A549 (cell line): ENCODE data around the gene SGSM1. TPM values are rescaled to one million over a fixed set of nuclear protein-coding genes. Genes with fewer than 3 reads are reported as not detected.
A peak's percentile ranks its signal among the peaks of the same experiment; 100 is the strongest.
"Not testable (repeated sequence)": the region's sequence is repeated elsewhere in the genome, so short reads cannot be mapped to it uniquely, and the experiment has no call there.

Experiments used
- ATAC-seq, 2 experiments: fragments of 200-7000 bp in 1 of 2; fragments of >200 bp in 1 of 2; cut with Nextera tagmentation in 1 of 2; cut with Tn5 transposase in 1 of 2; 3 replicates each; pipeline versions ENCODE4 v1.8.0 to v1.9.1; 2018 to 2020; ENCODE audit warnings: mild to moderate bottlenecking in 1 of 2, moderate library complexity in 1 of 2
- CTCF ChIA-PET: fragments of 300-600 bp; sonication (Branson Sonifier 250); formaldehyde crosslinking; extraction: SDS; loops from one replicate; lab custom pipeline; 2021; ENCODE audit warnings: antibody characterized with exemption, inconsistent platforms; lab: Yijun Ruan, JAX
- POLR2A ChIA-PET: fragments of 350-600 bp; formaldehyde crosslinking; extraction: SDS; loops from one replicate; lab custom pipeline; 2021; ENCODE audit warnings: antibody characterized with exemption, inconsistent platforms; lab: Yijun Ruan, JAX
- DNase-seq, 2 experiments: peaks; one replicate each; pipeline versions ENCODE4 v3.0.0 to v3.0.0-alpha.2; 2011 to 2016; ENCODE audit warnings: low read depth in 1 of 2, low spot score in 1 of 2
- FAIRE-seq: peaks from 2 replicates; lab custom pipeline; 2011; peaks lifted over from hg19 to GRCh38; lab: Jason Lieb, UNC
- H3K27ac ChIP-seq, 2 experiments: fragments of >200 bp; sonication (Bioruptor Twin); formaldehyde crosslinking; 3 replicates each; pipeline ENCODE4 v1.5.1; 2016 to 2017
- H3K4me1 ChIP-seq: fragments of >200 bp; sonication (Bioruptor Twin); formaldehyde crosslinking; 3 replicates; pipeline ENCODE4 v1.6.1; 2016
- H3K4me2 ChIP-seq: fragments of >200 bp; sonication (Bioruptor Twin); formaldehyde crosslinking; 3 replicates; pipeline ENCODE4 v1.6.1; 2016
- H3K4me3 ChIP-seq: fragments of >200 bp; sonication (Bioruptor Twin); formaldehyde crosslinking; 3 replicates; pipeline ENCODE4 v1.5.1; 2016
- H3K9me3 ChIP-seq: fragments of >200 bp; sonication (Bioruptor Twin); formaldehyde crosslinking; 3 replicates; pipeline ENCODE4 v1.6.1; 2016
- CBX8 ChIP-seq: fragments of 200-600 bp; sonication (generic); IDR thresholded peaks from 2 replicates; pipeline ENCODE4 v1.6.1; 2016
- CHD2 ChIP-seq: fragments of 150-350 bp; IDR thresholded peaks from 2 replicates; pipeline ENCODE4 v1.6.1; 2014; ENCODE audit warnings: low read length; ENCODE audit not compliant: partially characterized antibody
- CHD4 ChIP-seq: fragments of 200-600 bp; sonication (generic); IDR thresholded peaks from 2 replicates; pipeline ENCODE4 v1.6.1; 2016; ENCODE audit warnings: antibody characterized with exemption, mild to moderate bottlenecking, borderline replicate concordance
- EHF ChIP-seq: fragments of 250-450 bp; sonication (Bioruptor Pico); IDR thresholded peaks from 2 replicates; pipeline ENCODE4 v1.5.0; 2020; ENCODE audit warnings: mild to moderate bottlenecking
- EHMT2 ChIP-seq: fragments of 200-600 bp; sonication (generic); IDR thresholded peaks from 2 replicates; pipeline ENCODE4 v1.6.1; 2016; ENCODE audit warnings: antibody characterized with exemption, low read depth, mild to moderate bottlenecking, moderate library complexity
- GATA3 ChIP-seq: IDR thresholded peaks from 2 replicates; pipeline ENCODE4 v1.6.1; 2012; ENCODE audit warnings: borderline replicate concordance
- HEYL ChIP-seq: fragments of 250-450 bp; sonication (Bioruptor Pico); IDR thresholded peaks from 2 replicates; pipeline ENCODE4 v1.8.0; 2021; ENCODE audit warnings: mild to moderate bottlenecking, moderate library complexity
- HOXA7 ChIP-seq: fragments of 250-450 bp; sonication (Bioruptor Pico); IDR thresholded peaks from 2 replicates; pipeline ENCODE4 v1.5.0; 2020; ENCODE audit warnings: mild to moderate bottlenecking, moderate library complexity
- JUN ChIP-seq, 2 experiments: fragments of >200 bp; sonication (Bioruptor Twin); formaldehyde crosslinking; IDR thresholded peaks; 2 replicates in 1 of 2; 3 replicates in 1 of 2; pipeline ENCODE4 v1.6.1; 2016 to 2017
- KDM1A ChIP-seq: fragments of 200-600 bp; sonication (generic); IDR thresholded peaks from 2 replicates; pipeline ENCODE4 v1.6.1; 2016; ENCODE audit warnings: low read depth, mild to moderate bottlenecking
- KDM5A ChIP-seq: fragments of 200-600 bp; sonication (generic); IDR thresholded peaks from 2 replicates; pipeline ENCODE4 v1.6.1; 2016; ENCODE audit warnings: antibody characterized with exemption, mild to moderate bottlenecking
- NFE2L2 ChIP-seq: fragments of 150-350 bp; conservative IDR thresholded peaks from 2 replicates; pipeline ENCODE4 v1.6.1; 2014; ENCODE audit warnings: low read length
- POLR2A ChIP-seq: IDR thresholded peaks from 2 replicates; pipeline ENCODE4 v1.6.1; 2012; ENCODE audit warnings: mild to moderate bottlenecking, low read length
- RAD21 ChIP-seq, 2 experiments: fragments of >200 bp in 1 of 2; sonication (Bioruptor Twin) in 1 of 2; formaldehyde crosslinking in 1 of 2; IDR thresholded peaks in 1 of 2; conservative IDR thresholded peaks in 1 of 2; 2 replicates in 1 of 2; 3 replicates in 1 of 2; pipeline ENCODE4 v1.6.1; 2012 to 2018; ENCODE audit warnings: inconsistent platforms in 1 of 2
- SMC3 ChIP-seq: fragments of >200 bp; sonication (Bioruptor Twin); formaldehyde crosslinking; IDR thresholded peaks from 3 replicates; pipeline ENCODE4 v1.6.1; 2018; ENCODE audit warnings: inconsistent platforms
- ZSCAN20 ChIP-seq: fragments of 250-450 bp; sonication (Bioruptor Pico); IDR thresholded peaks from 2 replicates; pipeline ENCODE4 v1.8.0; 2022; ENCODE audit warnings: mild to moderate bottlenecking, moderate library complexity
- WGBS: methylation state at CpG from one replicate; pipeline ENCODE4 v1.1.6; 2017; ENCODE audit errors: missing lambda C conversion rate; 5-methylcytosine and 5-hydroxymethylcytosine counted together
- polyA plus RNA-seq, 4 experiments: library from polyadenylated mRNA; depleted of rRNA in 3 of 4; stranded (reverse); fragments of >200 nt; fragmentation: RNase III in 1 of 4; extraction: RNeasy Plus Mini Kit Qiagen cat#74134 plus additional on column Dnase treatment in 1 of 4; gene quantifications; 2 replicates in 3 of 4; 3 replicates in 1 of 4; pipeline ENCODE4 v1.2.3, GENCODE V29; 2011 to 2017
- TF ChIP-seq, protein P1 (sequence below): fragments of 450-650 bp; IDR thresholded peaks from 2 replicates; pipeline ENCODE4 v1.6.1; 2014; ENCODE audit warnings: antibody characterized with exemption
- TF ChIP-seq, protein P2 (sequence below): fragments of 150-350 bp; IDR thresholded peaks from 2 replicates; pipeline ENCODE4 v1.6.1; 2014; ENCODE audit warnings: low read depth, mild to moderate bottlenecking, low read length
- TF ChIP-seq, protein P3 (sequence below): IDR thresholded peaks from 2 replicates; pipeline ENCODE4 v1.6.1; 2012
- TF ChIP-seq, protein P4 (sequence below): fragments of 200-600 bp; sonication (generic); IDR thresholded peaks from 2 replicates; pipeline ENCODE4 v1.6.1; 2016; ENCODE audit warnings: antibody characterized with exemption, mild to moderate bottlenecking, moderate library complexity
- TF ChIP-seq, protein P5 (sequence below): fragments of >200 bp; sonication (Bioruptor Twin); formaldehyde crosslinking; IDR thresholded peaks from 3 replicates; pipeline ENCODE4 v1.6.1; 2016

The SGSM1 gene
- polyA plus RNA-seq, 2 of the 4 experiments (the other 2 are of a cell fraction), result 0.50 to 1.4 TPM

DNA sequence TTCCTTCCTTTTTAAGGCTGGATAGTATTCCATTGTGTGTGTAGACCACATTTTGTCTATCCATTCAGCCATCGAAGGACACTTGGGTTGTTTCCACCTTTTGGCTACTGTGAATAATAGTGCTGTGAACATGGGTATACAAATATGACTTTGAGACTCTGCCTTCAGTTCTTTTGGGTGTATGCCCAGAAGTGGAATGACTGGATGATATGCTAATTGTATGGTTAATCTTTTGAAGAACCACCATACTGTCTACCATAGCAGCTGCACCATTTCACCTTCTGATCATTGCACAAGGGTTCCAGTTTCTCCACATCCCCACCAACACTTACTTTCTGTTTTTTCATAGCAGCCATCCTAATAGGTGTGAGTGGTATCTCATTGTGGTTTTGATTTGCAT lies 30.3 kb downstream of the SGSM1 start:
- no peaks in the 10 kb centered on the region for H3K9me3 ChIP-seq
- WGBS, result 43% methylated on average over 1 of the region's 1 CpG
- DNase-seq (no peak), ATAC-seq (no peak), FAIRE-seq (no peak)
- H3K4me2 ChIP-seq, result no peak overlapping the region
- TF ChIP-seq, protein P1, sequence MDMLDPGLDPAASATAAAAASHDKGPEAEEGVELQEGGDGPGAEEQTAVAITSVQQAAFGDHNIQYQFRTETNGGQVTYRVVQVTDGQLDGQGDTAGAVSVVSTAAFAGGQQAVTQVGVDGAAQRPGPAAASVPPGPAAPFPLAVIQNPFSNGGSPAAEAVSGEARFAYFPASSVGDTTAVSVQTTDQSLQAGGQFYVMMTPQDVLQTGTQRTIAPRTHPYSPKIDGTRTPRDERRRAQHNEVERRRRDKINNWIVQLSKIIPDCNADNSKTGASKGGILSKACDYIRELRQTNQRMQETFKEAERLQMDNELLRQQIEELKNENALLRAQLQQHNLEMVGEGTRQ, result no peak
- no peak for TF ChIP-seq KDM1A
- TF ChIP-seq HEYL (CRISPR knock-in tag), result no peak
- no peak for TF ChIP-seq CHD2
- TF ChIP-seq JUN (IDR thresholded peaks at IDR 0.05), result no peak
- TF ChIP-seq ZSCAN20 (CRISPR knock-in tag), result no peak
- TF ChIP-seq CBX8, result no peak
- TF ChIP-seq KDM5A, result no peak
- TF ChIP-seq, protein P2, sequence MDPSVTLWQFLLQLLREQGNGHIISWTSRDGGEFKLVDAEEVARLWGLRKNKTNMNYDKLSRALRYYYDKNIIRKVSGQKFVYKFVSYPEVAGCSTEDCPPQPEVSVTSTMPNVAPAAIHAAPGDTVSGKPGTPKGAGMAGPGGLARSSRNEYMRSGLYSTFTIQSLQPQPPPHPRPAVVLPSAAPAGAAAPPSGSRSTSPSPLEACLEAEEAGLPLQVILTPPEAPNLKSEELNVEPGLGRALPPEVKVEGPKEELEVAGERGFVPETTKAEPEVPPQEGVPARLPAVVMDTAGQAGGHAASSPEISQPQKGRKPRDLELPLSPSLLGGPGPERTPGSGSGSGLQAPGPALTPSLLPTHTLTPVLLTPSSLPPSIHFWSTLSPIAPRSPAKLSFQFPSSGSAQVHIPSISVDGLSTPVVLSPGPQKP, result no peak
- TF ChIP-seq POLR2A, result no peak
- no peak for TF ChIP-seq HOXA7 (CRISPR knock-in tag)
- no peak for TF ChIP-seq EHF (CRISPR knock-in tag)
- TF ChIP-seq NFE2L2, result no peak
- TF ChIP-seq CHD4, result no peak
- TF ChIP-seq, protein P3, sequence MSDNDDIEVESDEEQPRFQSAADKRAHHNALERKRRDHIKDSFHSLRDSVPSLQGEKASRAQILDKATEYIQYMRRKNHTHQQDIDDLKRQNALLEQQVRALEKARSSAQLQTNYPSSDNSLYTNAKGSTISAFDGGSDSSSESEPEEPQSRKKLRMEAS, result no peak
- H3K4me1 ChIP-seq, result no peaks in the 10 kb centered on the region
- POLR2A ChIA-PET, result no interaction called here
- CTCF ChIA-PET, result no interaction called here
- no peak overlapping the region for H3K27ac ChIP-seq
- no peak overlapping the region for H3K4me3 ChIP-seq

DNA sequence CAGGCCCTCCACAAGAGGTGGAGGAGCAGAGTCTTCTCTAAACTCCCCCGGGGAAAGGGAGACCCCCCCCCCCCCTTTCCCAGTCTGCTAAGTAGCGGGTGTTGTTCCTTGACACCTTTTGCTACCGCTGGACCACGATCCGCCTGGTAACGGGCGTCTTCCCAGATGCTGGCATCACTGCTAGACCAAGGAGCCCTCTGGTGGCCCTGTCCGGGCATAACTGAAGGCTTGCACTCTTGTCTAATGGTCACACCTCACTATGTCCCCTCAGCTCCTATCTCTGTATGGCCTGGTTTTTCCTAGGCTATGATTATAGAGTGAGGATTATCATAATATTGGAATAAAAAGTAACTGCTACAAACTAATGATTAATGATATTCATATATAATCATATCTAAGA lies 31.5 kb downstream of the SGSM1 start:
- CTCF ChIA-PET, result interaction anchor here (0.7 to 1.7 kb wide), 5 partner anchors 13 to 94 kb away, joined by 3 to 6 read pairs (median 5); no protein-coding TSS in a partner anchor
- H3K4me3 ChIP-seq, FAIRE-seq, ATAC-seq, H3K27ac ChIP-seq, POLR2A ChIA-PET, H3K4me1 ChIP-seq, H3K4me2 ChIP-seq, H3K9me3 ChIP-seq: not testable (repeated sequence)
- WGBS, result 9% methylated on average over 4 of the region's 8 CpGs
- TF ChIP-seq RAD21 (conservative IDR thresholded peaks at IDR 0.05 in 1 of 2, IDR thresholded peaks at IDR 0.05 in 1 of 2) (peak in 1 of 2 experiments; percentile 32; a peak in 1 of 5 replicates), SMC3 (peak; percentile 25; the same call in 1 of the 3 replicates)
- peak in 1 of 2 experiments; percentile 16 for DNase-seq

DNA sequence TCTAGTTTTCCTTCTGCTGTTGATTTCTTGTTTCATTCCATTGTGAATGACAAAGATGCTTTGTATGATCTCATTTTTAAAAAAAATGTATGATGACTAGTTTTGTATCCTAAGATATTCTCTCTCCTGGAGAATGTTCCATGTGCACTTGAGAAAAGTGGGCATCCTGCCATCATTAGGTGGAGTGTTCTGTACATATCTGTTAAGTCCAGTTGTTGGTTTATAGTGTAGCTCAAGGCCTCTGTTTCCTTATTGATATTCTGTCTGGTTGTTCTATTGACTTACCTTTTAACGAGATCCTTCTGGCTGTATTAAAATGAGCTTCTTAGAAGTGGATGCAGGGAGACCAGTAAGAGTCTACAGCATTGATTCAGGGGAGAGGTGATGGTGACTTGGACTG lies 35.2 kb downstream of the SGSM1 start:
- no peak overlapping the region for H3K4me3 ChIP-seq
- no peak for DNase-seq
- no peak overlapping the region for H3K4me2 ChIP-seq
- no peak for ATAC-seq
- peaks cover 8% of the 10 kb centered on the region; the same call in 1 of the 3 replicates for H3K4me1 ChIP-seq
- 22% methylated on average over 1 of the region's 1 CpG for WGBS
- no peaks in the 10 kb centered on the region for H3K9me3 ChIP-seq
- H3K27ac ChIP-seq, result no peak overlapping the region
- FAIRE-seq, result no peak
- no peak for TF ChIP-seq EHMT2
- TF ChIP-seq, all 56 proteins: peak for 0
- CTCF ChIA-PET, result interaction anchor here (1.1 to 2.6 kb wide), 4 partner anchors 9 to 83 kb away, joined by 3 to 12 read pairs (median 4); no protein-coding TSS in a partner anchor
- POLR2A ChIA-PET, result no interaction called here

DNA sequence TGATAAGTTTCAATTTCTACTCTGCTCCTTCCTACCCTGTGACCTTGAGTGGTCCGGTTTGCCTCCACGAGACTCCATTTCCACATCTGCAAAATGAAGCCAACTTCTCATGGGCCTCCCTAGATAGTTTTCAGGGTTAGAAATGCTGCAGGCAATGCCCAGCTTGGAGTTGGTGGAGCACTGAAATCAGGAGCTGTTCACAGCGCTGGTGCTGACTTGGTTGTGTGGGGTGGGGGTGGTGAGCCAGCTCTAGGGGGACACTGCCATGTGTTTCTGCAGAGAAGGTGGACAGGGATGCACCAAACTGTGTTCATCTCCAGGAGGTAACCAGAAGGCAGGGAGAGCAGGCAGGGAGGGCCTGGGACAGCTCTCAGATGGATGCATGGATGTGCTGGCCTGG lies 37.0 kb downstream of the SGSM1 start:
- TF ChIP-seq, protein P4, sequence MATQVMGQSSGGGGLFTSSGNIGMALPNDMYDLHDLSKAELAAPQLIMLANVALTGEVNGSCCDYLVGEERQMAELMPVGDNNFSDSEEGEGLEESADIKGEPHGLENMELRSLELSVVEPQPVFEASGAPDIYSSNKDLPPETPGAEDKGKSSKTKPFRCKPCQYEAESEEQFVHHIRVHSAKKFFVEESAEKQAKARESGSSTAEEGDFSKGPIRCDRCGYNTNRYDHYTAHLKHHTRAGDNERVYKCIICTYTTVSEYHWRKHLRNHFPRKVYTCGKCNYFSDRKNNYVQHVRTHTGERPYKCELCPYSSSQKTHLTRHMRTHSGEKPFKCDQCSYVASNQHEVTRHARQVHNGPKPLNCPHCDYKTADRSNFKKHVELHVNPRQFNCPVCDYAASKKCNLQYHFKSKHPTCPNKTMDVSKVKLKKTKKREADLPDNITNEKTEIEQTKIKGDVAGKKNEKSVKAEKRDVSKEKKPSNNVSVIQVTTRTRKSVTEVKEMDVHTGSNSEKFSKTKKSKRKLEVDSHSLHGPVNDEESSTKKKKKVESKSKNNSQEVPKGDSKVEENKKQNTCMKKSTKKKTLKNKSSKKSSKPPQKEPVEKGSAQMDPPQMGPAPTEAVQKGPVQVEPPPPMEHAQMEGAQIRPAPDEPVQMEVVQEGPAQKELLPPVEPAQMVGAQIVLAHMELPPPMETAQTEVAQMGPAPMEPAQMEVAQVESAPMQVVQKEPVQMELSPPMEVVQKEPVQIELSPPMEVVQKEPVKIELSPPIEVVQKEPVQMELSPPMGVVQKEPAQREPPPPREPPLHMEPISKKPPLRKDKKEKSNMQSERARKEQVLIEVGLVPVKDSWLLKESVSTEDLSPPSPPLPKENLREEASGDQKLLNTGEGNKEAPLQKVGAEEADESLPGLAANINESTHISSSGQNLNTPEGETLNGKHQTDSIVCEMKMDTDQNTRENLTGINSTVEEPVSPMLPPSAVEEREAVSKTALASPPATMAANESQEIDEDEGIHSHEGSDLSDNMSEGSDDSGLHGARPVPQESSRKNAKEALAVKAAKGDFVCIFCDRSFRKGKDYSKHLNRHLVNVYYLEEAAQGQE, result peak; percentile 70
- no peak for TF ChIP-seq GATA3
- TF ChIP-seq, protein P5, sequence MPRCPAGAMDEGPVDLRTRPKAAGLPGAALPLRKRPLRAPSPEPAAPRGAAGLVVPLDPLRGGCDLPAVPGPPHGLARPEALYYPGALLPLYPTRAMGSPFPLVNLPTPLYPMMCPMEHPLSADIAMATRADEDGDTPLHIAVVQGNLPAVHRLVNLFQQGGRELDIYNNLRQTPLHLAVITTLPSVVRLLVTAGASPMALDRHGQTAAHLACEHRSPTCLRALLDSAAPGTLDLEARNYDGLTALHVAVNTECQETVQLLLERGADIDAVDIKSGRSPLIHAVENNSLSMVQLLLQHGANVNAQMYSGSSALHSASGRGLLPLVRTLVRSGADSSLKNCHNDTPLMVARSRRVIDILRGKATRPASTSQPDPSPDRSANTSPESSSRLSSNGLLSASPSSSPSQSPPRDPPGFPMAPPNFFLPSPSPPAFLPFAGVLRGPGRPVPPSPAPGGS, result no peak
- Histone ChIP-seq H3K4me2 (no peak overlapping the region), H3K9me3 (no peaks in the 10 kb centered on the region), H3K27ac (no peak overlapping the region), H3K4me3 (no peak overlapping the region), H3K4me1 (peaks cover 8% of the 10 kb centered on the region; the same call in 1 of the 3 replicates)
- WGBS, result 3% methylated on average over 2 of the region's 3 CpGs
- no peak for FAIRE-seq
- DNase-seq, result no peak
- ATAC-seq, result no peak
- CTCF ChIA-PET, result interaction anchor here (0.7 to 2.0 kb wide), 3 partner anchors 40 to 117 kb away, joined by 3 to 5 read pairs (median 3); no protein-coding TSS in a partner anchor
- POLR2A ChIA-PET, result no interaction called here
